Omental fat pad (tissue), 4 donors: ENCODE results near the gene KAT8. TPM values are rescaled to one million over a fixed set of nuclear protein-coding genes. Genes with fewer than 3 reads are reported as not detected.

Experiments
- ATAC-seq: fragments of 150-250 bp; one replicate; pipeline ENCODE4 v1.9.1; 2016; ENCODE audit warnings: mild to moderate bottlenecking, moderate library complexity; ENCODE audit not compliant: low FRiP score
- DNase-seq: peaks from one replicate; pipeline ENCODE4 v3.0.0-alpha.2; 2019; ENCODE audit warnings: low spot score
- total RNA-seq, 4 donors: library from RNA; depleted of rRNA; stranded (reverse); fragments of >200 nt; gene quantifications; one replicate each; pipeline ENCODE4 v1.1.0, GENCODE V29; 2016
- TF ChIP-seq, protein P1 (sequence below), 3 donors: fragments of 450-650 bp; IDR thresholded peaks; one replicate each; pipeline ENCODE4 v1.5.1; 2016 to 2017; ENCODE audit warnings: antibody characterized with exemption in 3 of 3, mild to moderate bottlenecking in 3 of 3, moderate library complexity in 2 of 3

Gene KAT8
- total RNA-seq, 4 donors from 2014 or later = 39.4 to 72.2 (median 49.1) TPM

DNA sequence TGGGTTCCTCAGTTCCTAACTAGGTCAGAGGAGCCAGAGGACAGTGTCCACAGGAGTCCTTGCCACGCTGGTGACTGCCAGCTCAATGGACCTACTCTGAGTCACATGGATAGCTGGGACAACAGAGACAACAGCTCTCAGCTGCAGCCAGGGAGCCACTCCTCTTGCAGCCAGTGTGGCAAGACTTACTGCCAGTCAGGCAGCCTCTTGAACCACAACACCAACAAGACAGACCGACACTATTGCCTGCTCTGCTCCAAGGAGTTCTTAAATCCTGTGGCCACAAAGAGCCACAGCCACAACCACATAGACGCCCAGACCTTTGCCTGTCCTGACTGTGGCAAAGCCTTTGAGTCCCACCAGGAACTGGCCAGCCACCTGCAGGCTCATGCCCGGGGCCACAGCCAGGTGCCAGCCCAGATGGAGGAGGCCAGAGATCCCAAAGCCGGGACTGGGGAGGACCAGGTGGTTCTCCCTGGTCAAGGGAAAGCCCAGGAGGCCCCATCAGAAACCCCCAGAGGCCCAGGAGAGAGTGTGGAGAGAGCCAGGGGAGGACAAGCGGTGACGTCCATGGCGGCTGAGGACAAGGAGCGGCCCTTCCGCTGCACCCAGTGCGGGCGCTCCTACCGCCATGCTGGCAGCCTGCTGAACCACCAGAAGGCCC, 36.6 kb upstream of the KAT8 start:
- ATAC-seq (no peak), DNase-seq (no peak)
- TF ChIP-seq, protein P1, sequence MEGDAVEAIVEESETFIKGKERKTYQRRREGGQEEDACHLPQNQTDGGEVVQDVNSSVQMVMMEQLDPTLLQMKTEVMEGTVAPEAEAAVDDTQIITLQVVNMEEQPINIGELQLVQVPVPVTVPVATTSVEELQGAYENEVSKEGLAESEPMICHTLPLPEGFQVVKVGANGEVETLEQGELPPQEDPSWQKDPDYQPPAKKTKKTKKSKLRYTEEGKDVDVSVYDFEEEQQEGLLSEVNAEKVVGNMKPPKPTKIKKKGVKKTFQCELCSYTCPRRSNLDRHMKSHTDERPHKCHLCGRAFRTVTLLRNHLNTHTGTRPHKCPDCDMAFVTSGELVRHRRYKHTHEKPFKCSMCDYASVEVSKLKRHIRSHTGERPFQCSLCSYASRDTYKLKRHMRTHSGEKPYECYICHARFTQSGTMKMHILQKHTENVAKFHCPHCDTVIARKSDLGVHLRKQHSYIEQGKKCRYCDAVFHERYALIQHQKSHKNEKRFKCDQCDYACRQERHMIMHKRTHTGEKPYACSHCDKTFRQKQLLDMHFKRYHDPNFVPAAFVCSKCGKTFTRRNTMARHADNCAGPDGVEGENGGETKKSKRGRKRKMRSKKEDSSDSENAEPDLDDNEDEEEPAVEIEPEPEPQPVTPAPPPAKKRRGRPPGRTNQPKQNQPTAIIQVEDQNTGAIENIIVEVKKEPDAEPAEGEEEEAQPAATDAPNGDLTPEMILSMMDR (IDR thresholded peaks at IDR 0.05) = no peak

- no peak for ATAC-seq
- no peak for DNase-seq
- TF ChIP-seq, protein P1 (IDR thresholded peaks at IDR 0.05) = no peak
Measured at GRCh38 chr16:31081428-31082351, 35.8 kb upstream of the KAT8 start.

- TF ChIP-seq, protein P1 (IDR thresholded peaks at IDR 0.05) = no peak
- ATAC-seq (no peak), DNase-seq (no peak)
Measured at GRCh38 chr16:31082368-31083045, 35.0 kb upstream of the KAT8 start.

GRCh38 chr16:31083081-31083480, 34.4 kb upstream of the KAT8 start:
- no peak for ATAC-seq
- TF ChIP-seq, protein P1 (IDR thresholded peaks at IDR 0.05) = no peak

GRCh38 chr16:31083556-31083955, 33.9 kb upstream of the KAT8 start:
- DNase-seq (no peak), ATAC-seq (no peak)
- TF ChIP-seq, protein P1 (IDR thresholded peaks at IDR 0.05) = no peak

More at GRCh38 chr16:31083081-31083480, 34.4 kb upstream of the KAT8 start:
- no peak for DNase-seq

DNA sequence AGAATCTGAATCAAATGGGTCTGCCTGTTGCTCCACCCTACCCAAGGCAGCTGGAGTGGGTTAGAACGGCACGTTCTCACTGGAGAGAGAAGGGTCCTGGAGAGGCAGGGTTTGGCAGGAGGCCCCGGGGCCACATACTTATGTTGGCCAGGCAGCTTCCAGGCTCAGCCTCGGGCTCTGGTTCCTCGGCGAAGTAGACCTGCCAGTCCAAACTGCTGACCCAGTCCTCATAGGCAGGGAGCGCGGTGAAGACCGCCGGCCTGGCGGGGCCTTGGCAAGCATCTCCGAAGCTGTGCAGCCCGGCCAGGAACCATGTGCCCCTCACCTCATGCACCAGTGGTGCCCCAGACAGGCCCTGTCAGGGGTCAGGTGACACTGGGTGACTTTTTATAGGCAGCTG, 33.5 kb upstream of the KAT8 start:
- TF ChIP-seq, protein P1 (IDR thresholded peaks at IDR 0.05) = no peak
- DNase-seq (no peak), ATAC-seq (no peak)
